Upper lobe of left lung (tissue), 4 donors: ENCODE measurements around the gene CD109.

Experiments used
- POLR2A ChIP-seq, 4 donors: fragments of 450-650 bp; IDR thresholded peaks; one replicate each; pipeline ENCODE4 v1.5.1; 2016 to 2017; ENCODE audit warnings: antibody characterized with exemption in 4 of 4, mild to moderate bottlenecking in 2 of 4
- POLR2AphosphoS5 ChIP-seq, 2 donors: sonication (generic); formaldehyde crosslinking; IDR thresholded peaks; one replicate each; pipeline ENCODE4 v1.5.1; 2017; ENCODE audit warnings: antibody characterized with exemption in 2 of 2
- TF ChIP-seq, protein P1 (sequence below), 6 experiments: fragments of 450-650 bp in 4 of 6; fragments of 200-600 bp in 2 of 6; sonication (generic) in 2 of 6; IDR thresholded peaks; one replicate each; pipeline ENCODE4 v1.5.1; 2016 to 2019; ENCODE audit warnings: antibody characterized with exemption in 6 of 6

DNA sequence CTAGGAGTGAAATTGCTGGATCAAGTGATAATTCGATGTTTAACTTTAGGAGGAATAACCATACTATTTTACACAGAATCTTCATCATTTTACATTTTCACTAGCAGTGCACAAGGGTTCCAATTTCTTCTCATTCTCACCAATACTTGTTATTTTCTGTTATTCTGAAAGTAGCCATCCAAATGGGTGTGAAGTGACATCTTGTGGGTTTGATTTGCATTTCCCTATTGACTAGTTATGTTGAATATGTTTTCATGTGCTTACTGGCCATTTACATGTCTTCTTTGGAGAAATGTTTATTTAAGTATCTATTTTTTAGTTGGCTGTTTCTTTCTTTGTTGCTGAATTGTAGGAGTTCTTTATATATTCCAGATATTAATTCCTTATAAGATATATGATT, 164.3 kb downstream of the CD109 start:
- TF ChIP-seq, protein P1, sequence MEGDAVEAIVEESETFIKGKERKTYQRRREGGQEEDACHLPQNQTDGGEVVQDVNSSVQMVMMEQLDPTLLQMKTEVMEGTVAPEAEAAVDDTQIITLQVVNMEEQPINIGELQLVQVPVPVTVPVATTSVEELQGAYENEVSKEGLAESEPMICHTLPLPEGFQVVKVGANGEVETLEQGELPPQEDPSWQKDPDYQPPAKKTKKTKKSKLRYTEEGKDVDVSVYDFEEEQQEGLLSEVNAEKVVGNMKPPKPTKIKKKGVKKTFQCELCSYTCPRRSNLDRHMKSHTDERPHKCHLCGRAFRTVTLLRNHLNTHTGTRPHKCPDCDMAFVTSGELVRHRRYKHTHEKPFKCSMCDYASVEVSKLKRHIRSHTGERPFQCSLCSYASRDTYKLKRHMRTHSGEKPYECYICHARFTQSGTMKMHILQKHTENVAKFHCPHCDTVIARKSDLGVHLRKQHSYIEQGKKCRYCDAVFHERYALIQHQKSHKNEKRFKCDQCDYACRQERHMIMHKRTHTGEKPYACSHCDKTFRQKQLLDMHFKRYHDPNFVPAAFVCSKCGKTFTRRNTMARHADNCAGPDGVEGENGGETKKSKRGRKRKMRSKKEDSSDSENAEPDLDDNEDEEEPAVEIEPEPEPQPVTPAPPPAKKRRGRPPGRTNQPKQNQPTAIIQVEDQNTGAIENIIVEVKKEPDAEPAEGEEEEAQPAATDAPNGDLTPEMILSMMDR (IDR thresholded peaks at IDR 0.05) = no peak
- TF ChIP-seq POLR2AphosphoS5 (IDR thresholded peaks at IDR 0.05) (no peak), POLR2A (IDR thresholded peaks at IDR 0.05) (no peak)
